NB4 (cell line): ENCODE measurements around the gene ABCG1.

Source experiments
- POLR2A ChIP-seq: IDR thresholded peaks from 2 replicates; pipeline ENCODE4 v1.6.1; 2011; ENCODE audit warnings: mild to moderate bottlenecking; ENCODE audit not compliant: insufficient read length; ENCODE audit errors: extremely low read depth
- TF ChIP-seq, protein P1 (sequence below): IDR thresholded peaks from one replicate; pipeline ENCODE4 v1.5.1; 2012; ENCODE audit warnings: low read depth, low read length

DNA sequence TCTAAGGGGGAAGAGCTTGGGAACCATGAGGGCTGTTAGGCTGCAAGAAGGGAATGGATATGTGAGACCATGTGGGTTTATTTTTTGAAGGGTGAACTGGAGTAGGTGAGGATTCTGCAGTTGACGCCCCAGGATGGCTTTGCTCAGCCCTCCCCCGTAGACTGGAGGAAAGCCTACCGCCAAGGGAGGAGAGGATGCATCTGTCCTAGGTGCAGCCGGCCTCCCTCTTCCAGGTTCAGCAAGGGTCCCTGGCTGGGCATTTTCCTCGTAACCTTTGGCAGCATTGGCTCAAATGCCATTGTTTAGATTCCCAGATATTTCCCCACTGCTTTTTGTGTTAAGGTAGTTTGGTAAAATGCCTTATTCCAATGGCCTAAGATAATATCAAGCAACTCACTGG is 79.7 kb downstream of the ABCG1 start:
- TF ChIP-seq, protein P1, sequence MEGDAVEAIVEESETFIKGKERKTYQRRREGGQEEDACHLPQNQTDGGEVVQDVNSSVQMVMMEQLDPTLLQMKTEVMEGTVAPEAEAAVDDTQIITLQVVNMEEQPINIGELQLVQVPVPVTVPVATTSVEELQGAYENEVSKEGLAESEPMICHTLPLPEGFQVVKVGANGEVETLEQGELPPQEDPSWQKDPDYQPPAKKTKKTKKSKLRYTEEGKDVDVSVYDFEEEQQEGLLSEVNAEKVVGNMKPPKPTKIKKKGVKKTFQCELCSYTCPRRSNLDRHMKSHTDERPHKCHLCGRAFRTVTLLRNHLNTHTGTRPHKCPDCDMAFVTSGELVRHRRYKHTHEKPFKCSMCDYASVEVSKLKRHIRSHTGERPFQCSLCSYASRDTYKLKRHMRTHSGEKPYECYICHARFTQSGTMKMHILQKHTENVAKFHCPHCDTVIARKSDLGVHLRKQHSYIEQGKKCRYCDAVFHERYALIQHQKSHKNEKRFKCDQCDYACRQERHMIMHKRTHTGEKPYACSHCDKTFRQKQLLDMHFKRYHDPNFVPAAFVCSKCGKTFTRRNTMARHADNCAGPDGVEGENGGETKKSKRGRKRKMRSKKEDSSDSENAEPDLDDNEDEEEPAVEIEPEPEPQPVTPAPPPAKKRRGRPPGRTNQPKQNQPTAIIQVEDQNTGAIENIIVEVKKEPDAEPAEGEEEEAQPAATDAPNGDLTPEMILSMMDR: no peak
- TF ChIP-seq POLR2A: no peak
